Esophagus muscularis mucosa (tissue), 4 donors: Measurements from ENCODE around the gene PAXX. TPM values are rescaled to one million over a fixed set of nuclear protein-coding genes. Genes with fewer than 3 reads are reported as not detected.

Experiments used
- DNase-seq: peaks from one replicate; pipeline ENCODE4 v3.0.0-alpha.2; 2017; ENCODE audit errors: extremely low spot score
- H3K27ac ChIP-seq, 4 donors: fragments of 200-600 bp; sonication (generic); replicated peaks in 1 of 4; 1 replicate in 3 of 4; 2 replicates in 1 of 4; pipeline ENCODE4 v1.5.1; 2016 to 2019; ENCODE audit warnings: mild to moderate bottlenecking in 1 of 4
- H3K27me3 ChIP-seq, 4 donors: fragments of 200-600 bp; sonication (generic); one replicate each; pipeline versions ENCODE4 v1.5.1 to v1.6.0; 2016 to 2019
- H3K36me3 ChIP-seq, 4 donors: fragments of 200-600 bp; sonication (generic); one replicate each; pipeline ENCODE4 v1.5.1; 2016 to 2019
- H3K4me1 ChIP-seq, 4 donors: fragments of 200-600 bp; sonication (generic); one replicate each; pipeline ENCODE4 v1.5.1; 2016 to 2019
- H3K4me3 ChIP-seq, 4 donors: fragments of 200-600 bp; sonication (generic); 1 replicate in 2 of 4; 2 replicates in 2 of 4; pipeline ENCODE4 v1.5.1; 2016 to 2019; ENCODE audit warnings: mild to moderate bottlenecking in 4 of 4, moderate library complexity in 1 of 4
- H3K9me3 ChIP-seq, 4 donors: fragments of 200-600 bp; sonication (generic); 1 replicate in 3 of 4; 2 replicates in 1 of 4; pipeline ENCODE4 v1.5.1; 2016 to 2019
- CTCF ChIP-seq, 3 experiments: fragments of 200-600 bp in 2 of 3; fragments of 450-650 bp in 1 of 3; sonication (generic) in 2 of 3; IDR thresholded peaks; one replicate each; pipeline ENCODE4 v1.5.1; 2017 to 2019; ENCODE audit warnings: antibody characterized with exemption in 3 of 3, mild to moderate bottlenecking in 2 of 3, moderate library complexity in 1 of 3
- EP300 ChIP-seq: sonication (generic); formaldehyde crosslinking; IDR thresholded peaks from one replicate; pipeline ENCODE4 v1.6.1; 2017; ENCODE audit warnings: antibody characterized with exemption
- POLR2A ChIP-seq: fragments of 450-650 bp; IDR thresholded peaks from one replicate; pipeline ENCODE4 v1.6.1; 2017; ENCODE audit warnings: antibody characterized with exemption, moderate library complexity, mild to moderate bottlenecking, low read depth
- POLR2AphosphoS5 ChIP-seq, 2 donors: sonication (generic); formaldehyde crosslinking; IDR thresholded peaks; one replicate each; pipeline ENCODE4 v1.6.1; 2017; ENCODE audit warnings: antibody characterized with exemption in 2 of 2
- WGBS: methylation state at CpG from one replicate; pipeline ENCODE4 v1.1.5; 2018; 5-methylcytosine and 5-hydroxymethylcytosine counted together
- intact Hi-C: fragments of 100-400 bp; cut with DNase I; formaldehyde crosslinking; loops from one replicate; pipeline ENCODE4 v1.15.1; 2023
- total RNA-seq, 4 donors: library from RNA; depleted of rRNA; stranded (reverse); fragments of >200 nt; gene quantifications; one replicate each; pipeline versions ENCODE4 v1.1.0 to v1.2.1, GENCODE V29; 2016

Gene PAXX
- total RNA-seq, 4 donors from 2014 or later: 28.8 to 39.9 (median 37.8) TPM

DNA sequence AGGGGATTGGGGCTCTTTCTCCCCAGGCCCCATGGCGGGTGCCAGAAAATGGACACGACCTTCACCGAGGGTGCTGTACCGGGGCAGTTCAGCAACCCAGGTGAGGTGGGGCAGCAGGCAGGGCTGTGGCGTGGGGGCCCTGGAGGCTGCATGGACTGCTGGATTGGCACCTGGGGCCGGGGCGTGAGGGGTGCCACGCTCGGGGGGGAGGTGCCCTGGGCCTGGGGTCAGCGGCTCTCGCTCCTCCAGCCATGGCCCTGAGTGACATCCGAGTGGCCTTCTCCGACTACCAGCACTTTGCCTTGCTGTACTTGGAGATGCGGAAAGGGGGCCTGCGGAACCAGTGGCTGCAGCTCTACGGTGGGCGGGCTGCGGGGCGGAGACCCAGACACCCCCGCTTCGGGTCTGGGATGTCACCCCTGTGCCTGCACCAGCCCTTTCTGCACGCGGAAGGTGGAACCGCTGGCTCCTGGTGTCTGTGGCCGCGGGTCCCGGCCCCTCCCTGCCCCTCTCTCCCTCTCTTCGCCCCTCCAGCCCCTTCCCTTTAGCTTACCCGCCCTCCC lies 7.7 kb upstream of the PAXX start:
- WGBS: 41% methylated on average over 13 of the region's 29 CpGs
- H3K9me3 ChIP-seq: no peaks in the 10 kb centered on the region
- peaks cover 0 to 77% (median 17%) of the 10 kb centered on the region in 4 donors for H3K27me3 ChIP-seq
- intact Hi-C loops: no loop called here
- H3K4me3 ChIP-seq: no peak overlapping the region
- H3K36me3 ChIP-seq: no peaks in the 10 kb centered on the region
- TF ChIP-seq EP300: no peak
- no peak for TF ChIP-seq POLR2AphosphoS5 (IDR thresholded peaks at IDR 0.05)
- no peak for TF ChIP-seq CTCF (IDR thresholded peaks at IDR 0.05)
- no peak for TF ChIP-seq POLR2A
- H3K4me1 ChIP-seq: peaks cover 14 to 34% (median 19%) of the 10 kb centered on the region in 4 donors
- H3K27ac ChIP-seq: no peak overlapping the region
- DNase-seq: no peak

- peaks cover 0 to 73% (median 17%) of the 10 kb centered on the region in 4 donors for H3K27me3 ChIP-seq
- 4% methylated on average over 7 of the region's 48 CpGs for WGBS
- H3K27ac ChIP-seq: no peak overlapping the region
- H3K36me3 ChIP-seq: no peaks in the 10 kb centered on the region
- peaks cover 14 to 33% (median 19%) of the 10 kb centered on the region in 4 donors for H3K4me1 ChIP-seq
- intact Hi-C loops: no loop called here
- TF ChIP-seq POLR2AphosphoS5 (IDR thresholded peaks at IDR 0.05): no peak
- no peak for TF ChIP-seq POLR2A
- no peak for TF ChIP-seq EP300
- no peaks in the 10 kb centered on the region for H3K9me3 ChIP-seq
- DNase-seq: no peak
- H3K4me3 ChIP-seq: no peak overlapping the region
These were observed 7.1 kb upstream of the PAXX start for GRCh38 chr9:136985027-136985602.

DNA sequence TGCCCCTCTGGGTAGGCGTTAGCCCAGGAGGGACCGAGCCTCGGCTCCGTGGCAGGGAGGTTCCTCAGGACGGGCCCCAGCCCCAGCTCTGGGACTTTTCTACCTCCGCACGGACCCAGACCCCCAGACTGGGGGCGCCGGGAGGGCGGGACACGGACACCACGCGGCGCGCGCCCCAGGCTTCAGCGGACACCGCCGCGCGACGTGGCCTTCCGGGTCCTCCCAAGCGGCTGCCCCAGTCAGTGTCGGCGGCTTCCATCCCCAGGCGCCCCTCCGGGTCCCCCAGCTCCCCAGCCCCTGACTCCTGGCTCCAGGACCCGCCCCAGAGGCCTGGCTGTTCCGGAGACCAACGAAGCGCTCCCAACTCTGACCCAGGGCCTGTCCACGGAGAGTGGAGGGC lies 6.4 kb upstream of the PAXX start:
- H3K4me1 ChIP-seq: peaks cover 14 to 26% (median 19%) of the 10 kb centered on the region in 4 donors
- DNase-seq: no peak
- intact Hi-C loops: no loop called here
- TF ChIP-seq POLR2A: no peak
- no peak for TF ChIP-seq EP300
- no peak for TF ChIP-seq POLR2AphosphoS5 (IDR thresholded peaks at IDR 0.05)
- no peak for TF ChIP-seq CTCF (IDR thresholded peaks at IDR 0.05)
- no peaks in the 10 kb centered on the region for H3K36me3 ChIP-seq
- peaks cover 0 to 72% (median 17%) of the 10 kb centered on the region in 4 donors for H3K27me3 ChIP-seq
- no peak overlapping the region for H3K27ac ChIP-seq
- no peak overlapping the region for H3K4me3 ChIP-seq
- no peaks in the 10 kb centered on the region for H3K9me3 ChIP-seq
- WGBS: 25% methylated on average over 22 of the region's 33 CpGs

DNA sequence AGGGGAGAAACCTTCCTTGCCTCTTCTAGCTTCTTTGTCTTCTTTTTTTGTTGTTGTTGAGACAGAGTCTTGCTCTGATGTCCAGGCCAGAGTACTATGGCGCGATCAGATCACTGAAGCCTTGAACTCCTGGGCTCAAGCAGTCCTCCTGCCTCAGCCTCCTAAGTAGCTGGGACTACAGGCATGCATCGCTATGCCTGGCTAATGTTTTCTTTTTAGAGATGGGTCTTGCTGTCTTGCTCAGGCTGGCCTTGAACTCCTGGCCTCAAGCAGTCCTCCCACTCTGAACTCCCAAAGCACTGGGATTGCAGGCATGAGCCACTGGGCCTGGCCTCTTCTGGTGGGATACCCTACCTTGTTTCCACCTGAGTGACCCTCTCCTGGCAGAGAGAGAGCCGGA lies 3.4 kb upstream of the PAXX start:
- Histone ChIP-seq H3K4me3 (no peak overlapping the region), H3K27me3 (peaks cover 0 to 52% (median 17%) of the 10 kb centered on the region in 4 donors), H3K4me1 (peaks cover 23 to 38% (median 32%) of the 10 kb centered on the region in 4 donors), H3K36me3 (peaks cover 1 to 8% (median 5%) of the 10 kb centered on the region in 4 donors), H3K9me3 (no peaks in the 10 kb centered on the region), H3K27ac (no peak overlapping the region)
- WGBS: 98% methylated on average over 3 of the region's 4 CpGs
- DNase-seq: no peak
- intact Hi-C loops: no loop called here
- TF ChIP-seq POLR2AphosphoS5 (IDR thresholded peaks at IDR 0.05) (no peak), EP300 (no peak), POLR2A (no peak), CTCF (IDR thresholded peaks at IDR 0.05) (no peak)

GRCh38 chr9:136990242-136990911 lies 1.8 kb upstream of the PAXX start:
- peaks cover 21 to 43% (median 35%) of the 10 kb centered on the region in 4 donors for H3K4me1 ChIP-seq
- H3K36me3 ChIP-seq: peaks cover 4 to 18% (median 14%) of the 10 kb centered on the region in 4 donors
- no peaks in the 10 kb centered on the region for H3K9me3 ChIP-seq
- no peak overlapping the region for H3K27ac ChIP-seq
- intact Hi-C loops: loop anchor here (5.0 kb wide), 1 partner anchor 43 kb away; the partner anchor contains the start of gene C8G
- no peak overlapping the region for H3K4me3 ChIP-seq
- H3K27me3 ChIP-seq: peaks cover 0 to 52% (median 15%) of the 10 kb centered on the region in 4 donors
- 82% methylated on average over 10 of the region's 10 CpGs for WGBS
- no peak for TF ChIP-seq CTCF (IDR thresholded peaks at IDR 0.05)
- no peak for TF ChIP-seq POLR2AphosphoS5 (IDR thresholded peaks at IDR 0.05)
- no peak for TF ChIP-seq POLR2A
- TF ChIP-seq EP300: no peak
- no peak for DNase-seq
